ENCODE measurements around the gene DPY19L1. TPM values are rescaled to one million over a fixed set of nuclear protein-coding genes. Genes with fewer than 3 reads are reported as not detected.
"Not testable (repeated sequence)": the region's sequence is repeated elsewhere in the genome, so short reads cannot be mapped to it uniquely, and the experiment has no call there.

The DPY19L1 gene
- total RNA-seq, 4 donors from 2014 or later = 14.3 to 20.0 (median 19.9) TPM

GRCh38 chr7:34916267-34916666, 121.0 kb downstream of the DPY19L1 start:
- no peak for ATAC-seq (ENCODE audit: low FRiP score)
- TF ChIP-seq CTCF (IDR thresholded peaks at IDR 0.05) = no peak
- DNase-seq (ENCODE audit: low spot score) = no peak

GRCh38 chr7:34912236-34912635, 125.0 kb downstream of the DPY19L1 start:
- no peak for ATAC-seq (ENCODE audit: low FRiP score)
- TF ChIP-seq CTCF (IDR thresholded peaks at IDR 0.05) = no peak
- DNase-seq (ENCODE audit: low spot score) = no peak

- DNase-seq (ENCODE audit: low spot score); ATAC-seq (ENCODE audit: low FRiP score): not testable (repeated sequence)
Measured at GRCh38 chr7:34906266-34906850, 130.9 kb downstream of the DPY19L1 start.

GRCh38 chr7:34904987-34905386, 132.3 kb downstream of the DPY19L1 start:
- ATAC-seq (ENCODE audit: low FRiP score) (no peak), DNase-seq (ENCODE audit: low spot score) (no peak)
- TF ChIP-seq CTCF (IDR thresholded peaks at IDR 0.05) = no peak

- DNase-seq (ENCODE audit: low spot score); ATAC-seq (ENCODE audit: low FRiP score): not testable (repeated sequence)
Measured at GRCh38 chr7:34903921-34904320, 133.4 kb downstream of the DPY19L1 start.

GRCh38 chr7:34902182-34902581, 135.1 kb downstream of the DPY19L1 start:
- TF ChIP-seq CTCF (IDR thresholded peaks at IDR 0.05) = no peak
- no peak for ATAC-seq (ENCODE audit: low FRiP score)

GRCh38 chr7:34900891-34901513, 136.3 kb downstream of the DPY19L1 start:
- no peak for TF ChIP-seq CTCF (IDR thresholded peaks at IDR 0.05)
- DNase-seq (ENCODE audit: low spot score) (no peak), ATAC-seq (ENCODE audit: low FRiP score) (no peak)

More at GRCh38 chr7:34902182-34902581, 135.1 kb downstream of the DPY19L1 start:
- DNase-seq (ENCODE audit: low spot score) = no peak

GRCh38 chr7:34895202-34895601, 142.1 kb downstream of the DPY19L1 start:
- no peak for ATAC-seq (ENCODE audit: low FRiP score)
- no peak for DNase-seq (ENCODE audit: low spot score)
- no peak for TF ChIP-seq CTCF (IDR thresholded peaks at IDR 0.05)

All from omental fat pad (tissue), 4 donors.